Activated CD8-positive, alpha-beta memory T cell treated with anti-CD3 and anti-CD28 coated beads, Interleukin-2, amount 50 U/mL, for 48 hours (primary cell): ENCODE measurements around the gene PLK4.
"Not testable (repeated sequence)": the region's sequence is repeated elsewhere in the genome, so short reads cannot be mapped to it uniquely, and the experiment has no call there.

Experiments
- DNase-seq: peaks from one replicate; pipeline ENCODE4 v3.0.0-alpha.2; 2020

PLK4 gene

GRCh38 chr4:127880763-127881562 is at the start of gene PLK4:
TSS of gene PLK4 (plus strand) at chr4:127880893. CDS start at chr4:127881135, 242 bp downstream.
- DNase-seq, result peak; percentile 98

- DNase-seq, result no peak
Measured at GRCh38 chr4:127832585-127832984, 48.1 kb upstream of the PLK4 start.

GRCh38 chr4:127843704-127844600 is 36.7 kb upstream of the PLK4 start:
- DNase-seq, result no peak

GRCh38 chr4:127844601-127845116 is 36.0 kb upstream of the PLK4 start:
- no peak for DNase-seq

- DNase-seq, result no peak
Measured at GRCh38 chr4:127846061-127846460, 34.6 kb upstream of the PLK4 start.

GRCh38 chr4:127846765-127847164 is 33.9 kb upstream of the PLK4 start:
- no peak for DNase-seq

GRCh38 chr4:127849505-127850234 is 31.0 kb upstream of the PLK4 start:
- DNase-seq, result no peak

GRCh38 chr4:127852661-127853060 is 28.0 kb upstream of the PLK4 start:
- DNase-seq, result no peak

- DNase-seq, result no peak
Measured at GRCh38 chr4:127856196-127856812, 24.4 kb upstream of the PLK4 start.

- DNase-seq, result no peak
Measured at GRCh38 chr4:127856813-127857447, 23.8 kb upstream of the PLK4 start.

GRCh38 chr4:127857641-127858040 is 23.1 kb upstream of the PLK4 start:
- DNase-seq, result no peak

- DNase-seq, result no peak
Measured at GRCh38 chr4:127868196-127868595, 12.5 kb upstream of the PLK4 start.

- DNase-seq, result no peak
Measured at GRCh38 chr4:127870281-127870680, 10.4 kb upstream of the PLK4 start.

- no peak for DNase-seq
Measured at GRCh38 chr4:127870688-127871087, 10.0 kb upstream of the PLK4 start.

GRCh38 chr4:127875791-127876190 is 4.9 kb upstream of the PLK4 start:
- no peak for DNase-seq

GRCh38 chr4:127881563-127881864 is 821 bp downstream of the PLK4 start:
- DNase-seq, result no peak

GRCh38 chr4:127888559-127888958 is 7.9 kb downstream of the PLK4 start:
- DNase-seq, result no peak

- no peak for DNase-seq
Measured at GRCh38 chr4:127889903-127890302, 9.2 kb downstream of the PLK4 start.

- no peak for DNase-seq
Measured at GRCh38 chr4:127896069-127896468, 15.4 kb downstream of the PLK4 start.

- DNase-seq, result no peak
Measured at GRCh38 chr4:127896528-127896927, 15.8 kb downstream of the PLK4 start.

- not testable (repeated sequence) for DNase-seq
Measured at GRCh38 chr4:127899682-127900081, 19.0 kb downstream of the PLK4 start.

- no peak for DNase-seq
Measured at GRCh38 chr4:127905029-127905428, 24.3 kb downstream of the PLK4 start.
